GM12892 (cell line): ENCODE data around the gene TTC39B.
A peak's percentile ranks its signal among the peaks of the same experiment; 100 is the strongest.

Experiments
- DNase-seq: peaks from one replicate; pipeline ENCODE4 v3.0.0; 2011; ENCODE audit not compliant: insufficient read length
- FAIRE-seq: peaks from 2 replicates; lab custom pipeline; 2011; peaks lifted over from hg19 to GRCh38; lab: Jason Lieb, UNC
- POLR2A ChIP-seq: IDR thresholded peaks from 2 replicates; pipeline ENCODE4 v1.6.1; 2011; ENCODE audit warnings: low read depth, low read length, control low read depth
- POLR2AphosphoS5 ChIP-seq: IDR thresholded peaks from 2 replicates; pipeline ENCODE4 v1.6.1; 2011; ENCODE audit warnings: low read depth, low read length, control low read depth
- TAF1 ChIP-seq: IDR thresholded peaks from 2 replicates; pipeline ENCODE4 v1.6.1; 2011; ENCODE audit warnings: low read depth, mild to moderate bottlenecking, control low read depth, low read length, borderline replicate concordance

The TTC39B gene

GRCh38 chr9:15278091-15278687 is 28.8 kb downstream of the TTC39B start:
- FAIRE-seq (no peak), DNase-seq (no peak)
- TF ChIP-seq TAF1, result no peak
- no peak for TF ChIP-seq POLR2AphosphoS5
- no peak for TF ChIP-seq POLR2A

GRCh38 chr9:15277400-15278090 is 29.5 kb downstream of the TTC39B start:
- FAIRE-seq (peak; percentile 5), DNase-seq (no peak)
- TF ChIP-seq POLR2A, result no peak
- no peak for TF ChIP-seq TAF1
- no peak for TF ChIP-seq POLR2AphosphoS5

- FAIRE-seq (no peak), DNase-seq (no peak)
- TF ChIP-seq POLR2A, result no peak
- no peak for TF ChIP-seq POLR2AphosphoS5
- no peak for TF ChIP-seq TAF1
Observed at GRCh38 chr9:15276328-15276938, 30.6 kb downstream of the TTC39B start.

- TF ChIP-seq TAF1 (no peak), POLR2AphosphoS5 (no peak), POLR2A (no peak)
- no peak for DNase-seq
- FAIRE-seq, result no peak
Observed at GRCh38 chr9:15274425-15274824, 32.6 kb downstream of the TTC39B start.

- no peak for FAIRE-seq
- TF ChIP-seq POLR2AphosphoS5 (no peak), TAF1 (no peak), POLR2A (no peak)
Observed at GRCh38 chr9:15272377-15272928, 34.6 kb downstream of the TTC39B start.

GRCh38 chr9:15271403-15271802 is 35.6 kb downstream of the TTC39B start:
- DNase-seq (no peak), FAIRE-seq (no peak)
- TF ChIP-seq POLR2AphosphoS5 (no peak), POLR2A (no peak), TAF1 (no peak)

More at GRCh38 chr9:15272377-15272928, 34.6 kb downstream of the TTC39B start:
- DNase-seq, result no peak

- FAIRE-seq (no peak), DNase-seq (no peak)
- no peak for TF ChIP-seq POLR2A
- no peak for TF ChIP-seq TAF1
Observed at GRCh38 chr9:15268782-15269181, 38.2 kb downstream of the TTC39B start.

- TF ChIP-seq TAF1, result no peak
- no peak for TF ChIP-seq POLR2A
- no peak for TF ChIP-seq POLR2AphosphoS5
- no peak for DNase-seq
- FAIRE-seq, result no peak
Observed at GRCh38 chr9:15268317-15268716, 38.7 kb downstream of the TTC39B start.

GRCh38 chr9:15264918-15265317 is 42.1 kb downstream of the TTC39B start:
- DNase-seq (no peak), FAIRE-seq (no peak)
- TF ChIP-seq TAF1 (no peak), POLR2AphosphoS5 (no peak), POLR2A (no peak)

- FAIRE-seq (no peak), DNase-seq (no peak)
- TF ChIP-seq POLR2A (no peak), TAF1 (no peak)
Observed at GRCh38 chr9:15262581-15262980, 44.4 kb downstream of the TTC39B start.

- FAIRE-seq, result no peak
- no peak for DNase-seq
- TF ChIP-seq TAF1 (no peak), POLR2AphosphoS5 (no peak), POLR2A (no peak)
Observed at GRCh38 chr9:15256426-15256825, 50.6 kb downstream of the TTC39B start.

GRCh38 chr9:15253786-15254185 is 53.2 kb downstream of the TTC39B start:
- DNase-seq (no peak), FAIRE-seq (no peak)
- TF ChIP-seq POLR2AphosphoS5 (no peak), TAF1 (no peak), POLR2A (no peak)
